Colonic mucosa (tissue), 4 donors: ENCODE data around the gene SMOC1. TPM values are rescaled to one million over a fixed set of nuclear protein-coding genes. Genes with fewer than 3 reads are reported as not detected.

Source experiments
- DNase-seq: peaks from one replicate; pipeline ENCODE4 v3.0.0-alpha.2; 2020
- H3K27ac ChIP-seq: fragments of 200-600 bp; one replicate; pipeline ENCODE4 v1.8.0; 2021
- H3K27me3 ChIP-seq: fragments of 200-600 bp; one replicate; pipeline ENCODE4 v1.8.0; 2021
- H3K36me3 ChIP-seq: fragments of 200-600 bp; one replicate; pipeline ENCODE4 v1.8.0; 2021
- H3K4me1 ChIP-seq: fragments of 200-600 bp; one replicate; pipeline ENCODE4 v1.8.0; 2021; ENCODE audit warnings: mild to moderate bottlenecking
- H3K4me3 ChIP-seq: fragments of 200-600 bp; one replicate; pipeline ENCODE4 v1.8.0; 2021
- H3K9ac ChIP-seq, 2 donors: one replicate each; pipeline ENCODE4 v1.7.0; 2013; ENCODE audit warnings: control low read depth in 2 of 2, low read depth in 2 of 2, low read length in 2 of 2
- H3K9me3 ChIP-seq: fragments of 200-600 bp; one replicate; pipeline ENCODE4 v1.8.0; 2021
- intact Hi-C: fragments of 100-400 bp; cut with DNase I; formaldehyde crosslinking; loops from one replicate; pipeline ENCODE4 v1.14.1; 2022
- total RNA-seq, 2 donors: library from RNA; stranded (reverse); fragmentation: NEBNext Ultra II Directional in 1 of 2; extraction: Animal tissue kit (Norgen Biotek cat#: 25700) in 1 of 2; gene quantifications; one replicate each; pipeline ENCODE4 v1.2.1, GENCODE V29; 2021
- TF ChIP-seq, protein P1 (sequence below): fragments of 200-600 bp; IDR thresholded peaks from one replicate; pipeline ENCODE4 v1.8.0; 2022; ENCODE audit warnings: antibody characterized with exemption, mild to moderate bottlenecking
- donor health status: healthy.
- donor health status: DM: no; HTN: no; CAD: no.
- donor health status: DM: no; HTN: no; CAD: no.

SMOC1 gene
- total RNA-seq, 2 donors from 2014 or later: 0.50 to 0.67 TPM

DNA sequence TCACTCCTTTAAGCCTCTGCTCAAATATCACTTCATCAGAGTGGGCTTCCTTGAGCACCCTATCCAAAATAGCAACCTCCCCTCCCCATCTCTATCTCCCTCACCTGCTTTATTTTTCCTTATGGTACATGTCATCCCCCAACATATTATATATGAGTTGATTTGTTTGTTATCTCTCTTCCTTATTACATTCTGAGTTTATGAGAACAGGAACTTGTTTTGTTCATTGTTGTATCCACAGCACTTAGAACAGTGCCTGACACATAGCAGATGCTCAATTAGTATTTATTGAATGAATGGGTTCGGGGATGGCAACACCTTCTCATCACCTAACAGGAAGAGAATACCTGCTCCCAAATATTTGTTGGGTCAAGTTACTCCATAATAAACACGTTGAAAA lies 24.6 kb upstream of the SMOC1 start:
- Histone ChIP-seq H3K27me3 (no peaks in the 10 kb centered on the region), H3K4me3 (no peak overlapping the region), H3K9me3 (no peaks in the 10 kb centered on the region), H3K36me3 (no peaks in the 10 kb centered on the region), H3K9ac (no peak overlapping the region), H3K27ac (no peak overlapping the region), H3K4me1 (no peaks in the 10 kb centered on the region)
- intact Hi-C loops: no loop called here
- no peak for DNase-seq
- TF ChIP-seq, protein P1, sequence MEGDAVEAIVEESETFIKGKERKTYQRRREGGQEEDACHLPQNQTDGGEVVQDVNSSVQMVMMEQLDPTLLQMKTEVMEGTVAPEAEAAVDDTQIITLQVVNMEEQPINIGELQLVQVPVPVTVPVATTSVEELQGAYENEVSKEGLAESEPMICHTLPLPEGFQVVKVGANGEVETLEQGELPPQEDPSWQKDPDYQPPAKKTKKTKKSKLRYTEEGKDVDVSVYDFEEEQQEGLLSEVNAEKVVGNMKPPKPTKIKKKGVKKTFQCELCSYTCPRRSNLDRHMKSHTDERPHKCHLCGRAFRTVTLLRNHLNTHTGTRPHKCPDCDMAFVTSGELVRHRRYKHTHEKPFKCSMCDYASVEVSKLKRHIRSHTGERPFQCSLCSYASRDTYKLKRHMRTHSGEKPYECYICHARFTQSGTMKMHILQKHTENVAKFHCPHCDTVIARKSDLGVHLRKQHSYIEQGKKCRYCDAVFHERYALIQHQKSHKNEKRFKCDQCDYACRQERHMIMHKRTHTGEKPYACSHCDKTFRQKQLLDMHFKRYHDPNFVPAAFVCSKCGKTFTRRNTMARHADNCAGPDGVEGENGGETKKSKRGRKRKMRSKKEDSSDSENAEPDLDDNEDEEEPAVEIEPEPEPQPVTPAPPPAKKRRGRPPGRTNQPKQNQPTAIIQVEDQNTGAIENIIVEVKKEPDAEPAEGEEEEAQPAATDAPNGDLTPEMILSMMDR: no peak

DNA sequence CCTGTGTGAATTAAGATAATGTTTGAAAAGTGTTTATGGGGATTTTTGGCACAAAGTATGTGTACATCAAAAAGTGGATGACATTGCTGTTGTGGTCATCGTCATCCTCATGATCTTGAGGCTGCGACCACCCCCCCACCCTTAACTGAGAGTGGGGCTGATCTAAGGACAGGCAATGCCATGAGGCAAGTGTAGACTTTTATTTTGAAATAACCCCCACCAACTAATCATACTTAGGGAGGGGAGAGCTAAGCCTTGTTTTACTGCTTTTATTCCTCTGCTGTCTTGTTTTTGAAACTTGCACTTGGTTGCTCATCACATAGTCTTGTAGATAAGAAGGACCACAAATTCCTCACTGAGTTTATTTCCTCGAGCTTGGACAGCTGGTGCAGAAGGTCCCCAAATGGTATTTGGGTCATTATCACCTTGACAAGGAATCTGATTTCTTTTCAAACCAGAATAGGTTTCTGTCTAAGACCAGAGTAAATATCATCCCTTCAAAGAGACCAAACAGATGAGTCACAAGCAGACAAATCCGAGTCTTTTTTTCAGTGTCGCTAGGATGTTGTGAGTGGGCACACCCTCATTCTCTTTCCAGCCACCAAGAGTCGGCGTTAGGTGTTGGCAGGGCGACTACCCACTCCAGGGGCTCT lies 23.9 kb upstream of the SMOC1 start:
- Histone ChIP-seq H3K36me3 (no peaks in the 10 kb centered on the region), H3K4me1 (no peaks in the 10 kb centered on the region), H3K4me3 (no peak overlapping the region), H3K27ac (no peak overlapping the region), H3K9ac (no peak overlapping the region), H3K27me3 (no peaks in the 10 kb centered on the region), H3K9me3 (no peaks in the 10 kb centered on the region)
- no peak for DNase-seq
- intact Hi-C loops: no loop called here
- TF ChIP-seq, protein P1: no peak

DNA sequence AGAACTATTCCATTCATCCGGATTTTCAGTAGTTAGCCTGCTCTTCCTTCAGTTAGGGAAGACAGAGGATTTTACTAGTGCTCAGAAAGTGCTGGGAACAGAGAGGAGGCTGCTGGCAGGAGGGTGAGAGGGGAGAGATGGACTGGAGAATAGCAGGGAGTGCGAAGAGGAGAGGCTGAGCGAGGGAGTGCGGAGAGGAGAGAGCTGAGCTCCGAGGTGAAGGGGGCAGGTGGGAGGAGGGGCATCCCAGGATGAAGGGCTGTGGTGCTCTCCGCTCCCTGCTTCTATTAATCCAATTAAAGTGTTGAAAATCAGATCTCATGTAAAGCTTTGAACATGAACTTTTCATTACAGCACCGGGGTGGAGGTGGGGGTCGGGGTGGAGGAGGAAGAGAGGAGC lies 20.4 kb upstream of the SMOC1 start:
- Histone ChIP-seq H3K27me3 (no peaks in the 10 kb centered on the region), H3K9ac (no peak overlapping the region), H3K9me3 (no peaks in the 10 kb centered on the region), H3K4me3 (no peak overlapping the region), H3K27ac (no peak overlapping the region), H3K36me3 (no peaks in the 10 kb centered on the region), H3K4me1 (no peaks in the 10 kb centered on the region)
- DNase-seq: no peak
- TF ChIP-seq, protein P1: no peak
- intact Hi-C loops: no loop called here

DNA sequence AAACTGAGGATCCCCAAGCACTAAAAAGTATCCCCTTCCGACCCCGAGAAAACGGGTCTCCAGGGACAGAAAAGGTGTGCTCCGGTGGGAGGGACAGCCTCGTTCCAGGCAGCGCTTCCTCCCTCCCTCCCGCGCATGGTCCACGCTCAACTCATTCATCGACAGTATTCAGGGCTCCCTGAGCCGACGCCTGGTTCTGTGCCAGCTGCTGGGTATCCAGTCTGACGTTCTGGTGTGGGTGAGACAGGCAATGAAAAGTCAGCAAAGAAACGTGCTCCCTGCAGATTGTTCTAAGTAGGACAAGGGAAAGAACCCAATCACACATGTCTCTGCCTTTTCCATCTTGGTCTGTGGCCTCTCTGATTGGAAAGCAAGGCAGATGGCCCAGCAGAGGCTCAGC lies 19.6 kb upstream of the SMOC1 start:
- no peaks in the 10 kb centered on the region for H3K36me3 ChIP-seq
- no peaks in the 10 kb centered on the region for H3K27me3 ChIP-seq

DNA sequence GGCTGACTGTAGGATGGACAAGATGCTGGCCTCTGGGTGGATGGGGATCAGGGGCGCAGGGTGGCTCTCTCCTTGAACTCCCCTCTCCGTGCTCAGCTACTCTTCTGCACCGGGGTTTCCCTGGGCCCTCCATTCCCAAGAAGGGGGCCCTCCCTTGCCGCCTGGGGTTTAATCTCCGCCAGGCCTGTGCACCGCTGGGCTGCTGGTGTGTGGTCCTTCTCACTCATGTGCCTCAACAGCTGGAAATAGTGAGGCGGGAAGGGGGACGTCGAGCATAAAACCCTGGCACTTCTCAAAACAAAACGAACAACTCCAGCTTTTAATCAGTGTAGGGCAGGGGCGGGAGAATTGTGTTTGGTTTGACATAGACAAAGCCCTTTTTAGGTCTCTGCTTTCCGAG lies 19.0 kb upstream of the SMOC1 start:
- no peak overlapping the region for H3K27ac ChIP-seq
- H3K9me3 ChIP-seq: no peaks in the 10 kb centered on the region
- no peaks in the 10 kb centered on the region for H3K4me1 ChIP-seq
- intact Hi-C loops: no loop called here
- H3K4me3 ChIP-seq: no peak overlapping the region
- no peaks in the 10 kb centered on the region for H3K36me3 ChIP-seq
- TF ChIP-seq, protein P1: no peak
- H3K27me3 ChIP-seq: no peaks in the 10 kb centered on the region
- no peak for DNase-seq
- no peak overlapping the region for H3K9ac ChIP-seq

More for the DNA sequence above, 19.6 kb upstream of the SMOC1 start:
- Histone ChIP-seq H3K4me3 (no peak overlapping the region), H3K9me3 (no peaks in the 10 kb centered on the region), H3K4me1 (no peaks in the 10 kb centered on the region), H3K9ac (no peak overlapping the region), H3K27ac (no peak overlapping the region)
- DNase-seq: no peak
- intact Hi-C loops: no loop called here
- TF ChIP-seq, protein P1: no peak
